Measurements from ENCODE around the gene ZDHHC20.

Gene ZDHHC20

DNA sequence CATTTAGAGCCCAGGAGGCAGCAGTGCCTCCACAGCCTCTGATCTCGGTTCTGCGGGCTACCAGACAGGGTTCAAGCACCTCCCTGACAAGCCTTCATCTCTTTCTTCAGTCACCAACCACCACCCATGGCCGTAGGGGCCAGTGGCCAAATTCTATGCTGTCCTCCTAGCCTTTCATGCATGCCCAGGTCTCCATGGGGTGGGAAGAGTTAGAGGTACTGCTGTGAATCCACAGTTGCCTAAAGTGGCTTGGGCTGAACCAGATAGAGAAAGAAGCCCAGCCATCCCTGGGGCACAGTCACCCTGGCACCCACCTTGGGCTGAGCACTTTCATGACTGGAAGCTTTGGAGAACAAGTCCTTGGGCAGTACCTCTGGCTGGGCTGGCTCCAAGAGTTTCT is 97.4 kb downstream of the ZDHHC20 start:
- ChIA-PET CTCF (no interaction called here), POLR2A (no interaction called here)
- Histone ChIP-seq H3K4me1 (ENCODE audit: control insufficient read depth, insufficient read depth, low read length) (no peaks in the 10 kb centered on the region), H3K4me3 (ENCODE audit: low read depth, low read length) (no peak overlapping the region), H3K27ac (ENCODE audit: extremely low read depth, low read depth, low read length) (no peak overlapping the region), H3K9me3 (ENCODE audit: control insufficient read depth, insufficient read depth, low read depth, low read length) (no peaks in the 10 kb centered on the region), H3K36me3 (ENCODE audit: control insufficient read depth in 2 of 2, insufficient read depth in 1 of 2, low read length in 2 of 2) (no peaks in the 10 kb centered on the region)
- TF ChIP-seq ZNF10 (tag by site-specific recombination; IDR thresholded peaks at IDR 0.05) (no peak), ZXDB (tag by site-specific recombination; IDR thresholded peaks at IDR 0.05) (no peak), ZNF169 (tag by site-specific recombination; IDR thresholded peaks at IDR 0.05) (no peak), ZNF624 (tag by site-specific recombination; IDR thresholded peaks at IDR 0.05) (no peak), ZNF335 (tag by site-specific recombination; conservative IDR thresholded peaks at IDR 0.05) (no peak), ZNF768 (tag by site-specific recombination; IDR thresholded peaks at IDR 0.05) (no peak), ZNF473 (tag by site-specific recombination; IDR thresholded peaks at IDR 0.05) (no peak), ZNF621 (tag by site-specific recombination; IDR thresholded peaks at IDR 0.05) (no peak), YY2 (tag by site-specific recombination; IDR thresholded peaks at IDR 0.05) (no peak), ZNF600 (tag by site-specific recombination; IDR thresholded peaks at IDR 0.05) (no peak), ZNF521 (tag by site-specific recombination; IDR thresholded peaks at IDR 0.05) (no peak), ZNF221 (tag by site-specific recombination; IDR thresholded peaks at IDR 0.05; ENCODE audit: borderline replicate concordance) (no peak), ZIC2 (tag by site-specific recombination; IDR thresholded peaks at IDR 0.05) (no peak), ZFP69B (tag by site-specific recombination; IDR thresholded peaks at IDR 0.05) (no peak)
- TF ChIP-seq, protein P1, sequence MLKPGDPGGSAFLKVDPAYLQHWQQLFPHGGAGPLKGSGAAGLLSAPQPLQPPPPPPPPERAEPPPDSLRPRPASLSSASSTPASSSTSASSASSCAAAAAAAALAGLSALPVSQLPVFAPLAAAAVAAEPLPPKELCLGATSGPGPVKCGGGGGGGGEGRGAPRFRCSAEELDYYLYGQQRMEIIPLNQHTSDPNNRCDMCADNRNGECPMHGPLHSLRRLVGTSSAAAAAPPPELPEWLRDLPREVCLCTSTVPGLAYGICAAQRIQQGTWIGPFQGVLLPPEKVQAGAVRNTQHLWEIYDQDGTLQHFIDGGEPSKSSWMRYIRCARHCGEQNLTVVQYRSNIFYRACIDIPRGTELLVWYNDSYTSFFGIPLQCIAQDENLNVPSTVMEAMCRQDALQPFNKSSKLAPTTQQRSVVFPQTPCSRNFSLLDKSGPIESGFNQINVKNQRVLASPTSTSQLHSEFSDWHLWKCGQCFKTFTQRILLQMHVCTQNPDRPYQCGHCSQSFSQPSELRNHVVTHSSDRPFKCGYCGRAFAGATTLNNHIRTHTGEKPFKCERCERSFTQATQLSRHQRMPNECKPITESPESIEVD (tag by site-specific recombination; IDR thresholded peaks at IDR 0.05) = no peak
- TF ChIP-seq, protein P2, sequence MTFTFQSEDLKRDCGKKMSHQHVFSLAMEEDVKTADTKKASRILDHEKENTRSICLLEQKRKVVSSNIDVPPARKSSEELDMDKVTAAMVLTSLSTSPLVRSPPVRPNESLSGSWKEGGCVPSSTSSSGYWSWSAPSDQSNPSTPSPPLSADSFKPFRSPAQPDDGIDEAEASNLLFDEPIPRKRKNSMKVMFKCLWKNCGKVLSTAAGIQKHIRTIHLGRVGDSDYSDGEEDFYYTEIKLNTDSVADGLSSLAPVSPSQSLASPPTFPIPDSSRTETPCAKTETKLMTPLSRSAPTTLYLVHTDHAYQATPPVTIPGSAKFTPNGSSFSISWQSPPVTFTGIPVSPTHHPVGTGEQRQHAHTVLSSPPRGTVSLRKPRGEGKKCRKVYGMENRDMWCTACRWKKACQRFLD (tag by site-specific recombination; IDR thresholded peaks at IDR 0.05) = no peak
- TF ChIP-seq, protein P3, sequence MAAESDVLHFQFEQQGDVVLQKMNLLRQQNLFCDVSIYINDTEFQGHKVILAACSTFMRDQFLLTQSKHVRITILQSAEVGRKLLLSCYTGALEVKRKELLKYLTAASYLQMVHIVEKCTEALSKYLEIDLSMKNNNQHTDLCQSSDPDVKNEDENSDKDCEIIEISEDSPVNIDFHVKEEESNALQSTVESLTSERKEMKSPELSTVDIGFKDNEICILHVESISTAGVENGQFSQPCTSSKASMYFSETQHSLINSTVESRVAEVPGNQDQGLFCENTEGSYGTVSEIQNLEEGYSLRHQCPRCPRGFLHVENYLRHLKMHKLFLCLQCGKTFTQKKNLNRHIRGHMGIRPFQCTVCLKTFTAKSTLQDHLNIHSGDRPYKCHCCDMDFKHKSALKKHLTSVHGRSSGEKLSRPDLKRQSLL (tag by site-specific recombination; IDR thresholded peaks at IDR 0.05) = no peak
- TF ChIP-seq, protein P4, sequence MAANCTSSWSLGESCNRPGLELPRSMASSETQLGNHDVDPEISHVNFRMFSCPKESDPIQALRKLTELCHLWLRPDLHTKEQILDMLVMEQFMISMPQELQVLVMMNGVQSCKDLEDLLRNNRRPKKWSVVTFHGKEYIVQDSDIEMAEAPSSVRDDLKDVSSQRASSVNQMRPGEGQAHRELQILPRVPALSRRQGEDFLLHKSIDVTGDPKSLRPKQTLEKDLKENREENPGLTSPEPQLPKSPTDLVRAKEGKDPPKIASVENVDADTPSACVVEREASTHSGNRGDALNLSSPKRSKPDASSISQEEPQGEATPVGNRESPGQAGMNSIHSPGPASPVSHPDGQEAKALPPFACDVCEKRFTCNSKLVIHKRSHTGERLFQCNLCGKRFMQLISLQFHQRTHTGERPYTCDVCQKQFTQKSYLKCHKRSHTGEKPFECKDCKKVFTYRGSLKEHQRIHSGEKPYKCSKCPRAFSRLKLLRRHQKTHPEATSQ (tag by site-specific recombination; IDR thresholded peaks at IDR 0.05) = no peak
- TF ChIP-seq, protein P5, sequence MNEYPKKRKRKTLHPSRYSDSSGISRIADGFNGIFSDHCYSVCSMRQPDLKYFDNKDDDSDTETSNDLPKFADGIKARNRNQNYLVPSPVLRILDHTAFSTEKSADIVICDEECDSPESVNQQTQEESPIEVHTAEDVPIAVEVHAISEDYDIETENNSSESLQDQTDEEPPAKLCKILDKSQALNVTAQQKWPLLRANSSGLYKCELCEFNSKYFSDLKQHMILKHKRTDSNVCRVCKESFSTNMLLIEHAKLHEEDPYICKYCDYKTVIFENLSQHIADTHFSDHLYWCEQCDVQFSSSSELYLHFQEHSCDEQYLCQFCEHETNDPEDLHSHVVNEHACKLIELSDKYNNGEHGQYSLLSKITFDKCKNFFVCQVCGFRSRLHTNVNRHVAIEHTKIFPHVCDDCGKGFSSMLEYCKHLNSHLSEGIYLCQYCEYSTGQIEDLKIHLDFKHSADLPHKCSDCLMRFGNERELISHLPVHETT (tag by site-specific recombination; IDR thresholded peaks at IDR 0.05) = no peak

DNA sequence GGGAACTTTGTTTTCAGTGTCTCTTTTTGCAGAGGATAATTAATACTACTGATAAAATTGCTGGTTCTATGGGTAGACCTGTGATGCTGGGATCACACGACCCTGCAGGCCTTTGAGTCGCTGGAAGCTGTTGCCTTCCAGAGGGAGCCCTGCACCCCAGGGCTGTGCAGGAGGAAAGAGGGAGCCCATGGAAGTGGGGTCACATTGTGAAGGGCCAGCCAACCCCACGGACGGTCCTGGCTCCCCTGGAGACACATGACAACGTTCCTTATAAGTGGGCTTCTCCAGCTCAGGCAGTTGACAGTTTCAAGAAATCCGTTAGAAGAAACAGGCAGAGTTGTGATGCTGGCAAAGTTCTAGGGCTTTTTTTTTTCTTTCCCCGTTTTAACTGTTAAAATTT is 98.0 kb downstream of the ZDHHC20 start:
- CTCF ChIA-PET = no interaction called here
- no peak overlapping the region for H3K4me3 ChIP-seq (ENCODE audit: low read depth, low read length)
- POLR2A ChIA-PET = no interaction called here
- H3K9me3 ChIP-seq (ENCODE audit: control insufficient read depth, insufficient read depth, low read depth, low read length) = no peaks in the 10 kb centered on the region
- no peaks in the 10 kb centered on the region for H3K4me1 ChIP-seq (ENCODE audit: control insufficient read depth, insufficient read depth, low read length)
- no peak overlapping the region for H3K27ac ChIP-seq (ENCODE audit: extremely low read depth, low read depth, low read length)
- no peaks in the 10 kb centered on the region for H3K36me3 ChIP-seq (ENCODE audit: control insufficient read depth in 2 of 2, insufficient read depth in 1 of 2, low read length in 2 of 2)
- TF ChIP-seq, protein P6, sequence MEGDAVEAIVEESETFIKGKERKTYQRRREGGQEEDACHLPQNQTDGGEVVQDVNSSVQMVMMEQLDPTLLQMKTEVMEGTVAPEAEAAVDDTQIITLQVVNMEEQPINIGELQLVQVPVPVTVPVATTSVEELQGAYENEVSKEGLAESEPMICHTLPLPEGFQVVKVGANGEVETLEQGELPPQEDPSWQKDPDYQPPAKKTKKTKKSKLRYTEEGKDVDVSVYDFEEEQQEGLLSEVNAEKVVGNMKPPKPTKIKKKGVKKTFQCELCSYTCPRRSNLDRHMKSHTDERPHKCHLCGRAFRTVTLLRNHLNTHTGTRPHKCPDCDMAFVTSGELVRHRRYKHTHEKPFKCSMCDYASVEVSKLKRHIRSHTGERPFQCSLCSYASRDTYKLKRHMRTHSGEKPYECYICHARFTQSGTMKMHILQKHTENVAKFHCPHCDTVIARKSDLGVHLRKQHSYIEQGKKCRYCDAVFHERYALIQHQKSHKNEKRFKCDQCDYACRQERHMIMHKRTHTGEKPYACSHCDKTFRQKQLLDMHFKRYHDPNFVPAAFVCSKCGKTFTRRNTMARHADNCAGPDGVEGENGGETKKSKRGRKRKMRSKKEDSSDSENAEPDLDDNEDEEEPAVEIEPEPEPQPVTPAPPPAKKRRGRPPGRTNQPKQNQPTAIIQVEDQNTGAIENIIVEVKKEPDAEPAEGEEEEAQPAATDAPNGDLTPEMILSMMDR (tag by site-specific recombination; IDR thresholded peaks at IDR 0.05) = no peak
- TF ChIP-seq ZNF510 (tag by site-specific recombination; IDR thresholded peaks at IDR 0.05; ENCODE audit: insufficient replicate concordance) (no peak), ZNF433 (tag by site-specific recombination; IDR thresholded peaks at IDR 0.05; ENCODE audit: low read depth) (no peak), ZNF785 (tag by site-specific recombination; IDR thresholded peaks at IDR 0.05) (no peak), ZBTB20 (tag by site-specific recombination; IDR thresholded peaks at IDR 0.05) (no peak)
- TF ChIP-seq, protein P7, sequence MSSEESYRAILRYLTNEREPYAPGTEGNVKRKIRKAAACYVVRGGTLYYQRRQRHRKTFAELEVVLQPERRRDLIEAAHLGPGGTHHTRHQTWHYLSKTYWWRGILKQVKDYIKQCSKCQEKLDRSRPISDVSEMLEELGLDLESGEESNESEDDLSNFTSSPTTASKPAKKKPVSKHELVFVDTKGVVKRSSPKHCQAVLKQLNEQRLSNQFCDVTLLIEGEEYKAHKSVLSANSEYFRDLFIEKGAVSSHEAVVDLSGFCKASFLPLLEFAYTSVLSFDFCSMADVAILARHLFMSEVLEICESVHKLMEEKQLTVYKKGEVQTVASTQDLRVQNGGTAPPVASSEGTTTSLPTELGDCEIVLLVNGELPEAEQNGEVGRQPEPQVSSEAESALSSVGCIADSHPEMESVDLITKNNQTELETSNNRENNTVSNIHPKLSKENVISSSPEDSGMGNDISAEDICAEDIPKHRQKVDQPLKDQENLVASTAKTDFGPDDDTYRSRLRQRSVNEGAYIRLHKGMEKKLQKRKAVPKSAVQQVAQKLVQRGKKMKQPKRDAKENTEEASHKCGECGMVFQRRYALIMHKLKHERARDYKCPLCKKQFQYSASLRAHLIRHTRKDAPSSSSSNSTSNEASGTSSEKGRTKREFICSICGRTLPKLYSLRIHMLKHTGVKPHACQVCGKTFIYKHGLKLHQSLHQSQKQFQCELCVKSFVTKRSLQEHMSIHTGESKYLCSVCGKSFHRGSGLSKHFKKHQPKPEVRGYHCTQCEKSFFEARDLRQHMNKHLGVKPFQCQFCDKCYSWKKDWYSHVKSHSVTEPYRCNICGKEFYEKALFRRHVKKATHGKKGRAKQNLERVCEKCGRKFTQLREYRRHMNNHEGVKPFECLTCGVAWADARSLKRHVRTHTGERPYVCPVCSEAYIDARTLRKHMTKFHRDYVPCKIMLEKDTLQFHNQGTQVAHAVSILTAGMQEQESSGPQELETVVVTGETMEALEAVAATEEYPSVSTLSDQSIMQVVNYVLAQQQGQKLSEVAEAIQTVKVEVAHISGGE (tag by site-specific recombination; conservative IDR thresholded peaks at IDR 0.05; ENCODE audit: low read depth) = no peak

All from HEK293 (cell line).